HepG2 (cell line): ENCODE data around the gene ID4. TPM values are rescaled to one million over a fixed set of nuclear protein-coding genes. Genes with fewer than 3 reads are reported as not detected.

Source experiments
- ATF1 ChIP-seq: IDR thresholded peaks from 2 replicates; pipeline ENCODE4 v1.6.1; 2016; ENCODE audit warnings: mild to moderate bottlenecking, control low read depth
- CBX1 ChIP-seq: IDR thresholded peaks from one replicate; pipeline ENCODE4 v1.6.1; 2016; ENCODE audit warnings: antibody characterized with exemption, low read depth
- CC2D1A ChIP-seq: sonication (generic); formaldehyde crosslinking; IDR thresholded peaks from 2 replicates; pipeline ENCODE4 v1.8.1; 2023; ENCODE audit warnings: mild to moderate bottlenecking, missing genetic modification reagents
- EZH2 ChIP-seq: conservative IDR thresholded peaks from 2 replicates; pipeline ENCODE4 v1.6.1; 2012; ENCODE audit warnings: mild to moderate bottlenecking, low read depth, low read length, moderate library complexity
- FOXP1 ChIP-seq, 2 experiments: fragments of 450-650 bp in 1 of 2; IDR thresholded peaks; 2 replicates each; pipeline ENCODE4 v1.6.1; 2017 to 2018; ENCODE audit warnings: antibody characterized with exemption in 1 of 2
- HMG20B ChIP-seq: conservative IDR thresholded peaks from 2 replicates; pipeline ENCODE4 v1.6.1; 2016; ENCODE audit warnings: missing genetic modification reagents, missing compliant biosample characterization
- HNRNPL ChIP-seq: fragments of 200-400 bp; formaldehyde crosslinking; IDR thresholded peaks from 2 replicates; pipeline ENCODE4 v1.6.1; 2017; ENCODE audit warnings: mild to moderate bottlenecking, low read depth, low read length
- MED1 ChIP-seq: sonication (generic); formaldehyde crosslinking; IDR thresholded peaks from 2 replicates; pipeline ENCODE4 v1.4.0; 2020; ENCODE audit warnings: missing genetic modification reagents
- MXD4 ChIP-seq: IDR thresholded peaks from 2 replicates; pipeline ENCODE4 v1.6.1; 2016; ENCODE audit warnings: mild to moderate bottlenecking, missing biosample characterization, missing genetic modification reagents
- NPAS2 ChIP-seq: sonication (generic); formaldehyde crosslinking; IDR thresholded peaks from 2 replicates; pipeline ENCODE4 v1.8.0; 2022; ENCODE audit warnings: mild to moderate bottlenecking, missing genetic modification reagents, borderline replicate concordance
- PHF21A ChIP-seq: sonication (generic); formaldehyde crosslinking; IDR thresholded peaks from 2 replicates; pipeline ENCODE4 v1.5.0; 2020; ENCODE audit warnings: mild to moderate bottlenecking, missing genetic modification reagents
- SAP130 ChIP-seq: IDR thresholded peaks from 2 replicates; pipeline ENCODE4 v1.6.1; 2016; ENCODE audit warnings: low read depth
- SMC3 ChIP-seq: IDR thresholded peaks from 2 replicates; pipeline ENCODE4 v1.6.1; 2011; ENCODE audit warnings: low read length, improper control_type of control experiment
- SYNCRIP ChIP-seq: fragments of 200-400 bp; formaldehyde crosslinking; IDR thresholded peaks from 2 replicates; pipeline ENCODE4 v1.6.1; 2018; ENCODE audit warnings: mild to moderate bottlenecking, low read depth, low read length; ENCODE audit not compliant: insufficient read depth
- TMF1 ChIP-seq: sonication (generic); formaldehyde crosslinking; IDR thresholded peaks from 2 replicates; pipeline ENCODE4 v1.8.1; 2022; ENCODE audit warnings: low read depth, missing genetic modification reagents
- XRCC5 ChIP-seq: fragments of 200-400 bp; formaldehyde crosslinking; optimal IDR thresholded peaks from 2 replicates; pipeline ENCODE3; 2017; ENCODE audit warnings: mild to moderate bottlenecking, low read length
- ZBTB1 ChIP-seq: sonication (generic); formaldehyde crosslinking; IDR thresholded peaks from 2 replicates; pipeline ENCODE4 v1.4.0; 2020; ENCODE audit warnings: missing genetic modification reagents, borderline replicate concordance
- ZNF260 ChIP-seq: sonication (generic); formaldehyde crosslinking; IDR thresholded peaks from 2 replicates; pipeline ENCODE4 v1.4.0; 2020; ENCODE audit warnings: missing genetic modification reagents, low read depth, mild to moderate bottlenecking, borderline replicate concordance
- ZNF33B ChIP-seq: sonication (generic); formaldehyde crosslinking; IDR thresholded peaks from 2 replicates; pipeline ENCODE4 v1.5.1; 2020; ENCODE audit warnings: mild to moderate bottlenecking, missing genetic modification reagents
- ZNF382 ChIP-seq: sonication (generic); formaldehyde crosslinking; IDR thresholded peaks from 2 replicates; pipeline ENCODE4 v1.5.0; 2020; ENCODE audit warnings: missing genetic modification reagents, mild to moderate bottlenecking, borderline replicate concordance
- ZNF558 ChIP-seq: sonication (generic); formaldehyde crosslinking; IDR thresholded peaks from 2 replicates; pipeline ENCODE4 v1.9.0; 2022; ENCODE audit warnings: mild to moderate bottlenecking, missing genetic modification reagents, borderline replicate concordance
- ZNF562 ChIP-seq: sonication (generic); formaldehyde crosslinking; IDR thresholded peaks from 2 replicates; pipeline ENCODE4 v1.8.0; 2022; ENCODE audit warnings: missing genetic modification reagents, borderline replicate concordance
- ZNF574 ChIP-seq: sonication (generic); formaldehyde crosslinking; IDR thresholded peaks from 2 replicates; pipeline ENCODE4 v1.4.0; 2020; ENCODE audit warnings: missing genetic modification reagents
- ZNF768 ChIP-seq: sonication (generic); formaldehyde crosslinking; IDR thresholded peaks from 2 replicates; pipeline ENCODE4 v1.4.0; 2020; ENCODE audit warnings: missing genetic modification reagents
- ZNF800 ChIP-seq: sonication (generic); formaldehyde crosslinking; IDR thresholded peaks from 2 replicates; pipeline ENCODE4 v1.4.0; 2020; ENCODE audit warnings: missing genetic modification reagents
- ZNF839 ChIP-seq: sonication (generic); formaldehyde crosslinking; IDR thresholded peaks from 2 replicates; pipeline ENCODE4 v1.4.0; 2020; ENCODE audit warnings: missing genetic modification reagents, mild to moderate bottlenecking, borderline replicate concordance
- polyA plus RNA-seq, 8 experiments: library from polyadenylated mRNA; depleted of rRNA in 3 of 8; stranded (reverse) in 7 of 8; unstranded in 1 of 8; fragments of >200 nt; fragmentation: Illumina TruSeq in 4 of 8; extraction: Trizol in 4 of 8; gene quantifications; 2 replicates each; pipeline versions ENCODE4 v1.2.1 to v1.2.3, GENCODE V29; 2011 to 2016; ENCODE audit warnings: low read depth in 4 of 8, missing spikeins in 1 of 8, mixed read lengths in 1 of 8; ENCODE audit not compliant: insufficient read depth in 1 of 8
- total RNA-seq, 5 experiments: library from RNA; depleted of rRNA; stranded (reverse); fragments of >200 nt; fragmentation: Illumina TruSeq; extraction: Trizol; gene quantifications; 2 replicates each; pipeline ENCODE4 v1.2.3, GENCODE V29; 2016; ENCODE audit warnings: low read depth in 1 of 5

The ID4 gene
- total and polyA plus RNA-seq, 2 of the 13 experiments (the other 11 are each of a cell fraction or from before 2014, with no cell fraction given): 0.20 to 0.44 TPM

- TF ChIP-seq ZBTB1 (no peak), XRCC5 (no peak), ZNF839 (no peak), NPAS2 (no peak), ZNF558 (CRISPR knock-in tag) (peak; percentile 92; the same call in 1 of the 2 replicates), HMG20B (CRISPR knock-in tag) (no peak), HNRNPL (no peak), ZNF382 (CRISPR knock-in tag) (no peak), ATF1 (no peak), MED1 (CRISPR knock-in tag) (no peak; the same call in 1 of the 2 replicates), FOXP1 (IDR thresholded peaks at IDR 0.05) (no peak), FOXP1 (CRISPR knock-in tag; IDR thresholded peaks at IDR 0.05) (peak; percentile 50; the same call in 1 of the 2 replicates), CC2D1A (CRISPR knock-in tag) (no peak), CBX1 (no peak), PHF21A (CRISPR knock-in tag) (0 out of 2 replicates have a peak, but pooled peaks have one; percentile 41), ZNF574 (CRISPR knock-in tag) (peak; percentile 37; the same call in 1 of the 2 replicates), ZNF768 (CRISPR knock-in tag) (peak; percentile 56; the same call in 1 of the 2 replicates), MXD4 (CRISPR knock-in tag) (no peak), ZNF260 (no peak), ZNF800 (CRISPR knock-in tag) (peak; percentile 94), SMC3 (no peak), TMF1 (CRISPR knock-in tag) (no peak), SAP130 (no peak; the same call in 1 of the 2 replicates), ZNF33B (CRISPR knock-in tag) (no peak), ZNF562 (CRISPR knock-in tag) (no peak), SYNCRIP (no peak), EZH2 (no peak)
Observed at GRCh38 chr6:19838442-19839236, 1.5 kb downstream of the ID4 start (continued).
